H7 (cell line): ENCODE results near the gene FER. TPM values are rescaled to one million over a fixed set of nuclear protein-coding genes. Genes with fewer than 3 reads are reported as not detected.

ENCODE experiments used
- DNase-seq: peaks from one replicate; pipeline ENCODE4 v3.0.0; 2012
- H3K27me3 ChIP-seq: 2 replicates; pipeline ENCODE4 v1.6.0; 2011; ENCODE audit warnings: mild to moderate bottlenecking, low read length; ENCODE audit not compliant: control insufficient read depth, insufficient read depth
- H3K36me3 ChIP-seq: replicated peaks from 2 replicates; pipeline ENCODE4 v1.5.1; 2011; ENCODE audit warnings: low read length; ENCODE audit not compliant: control insufficient read depth, insufficient read depth
- H3K4me3 ChIP-seq: 2 replicates; pipeline ENCODE4 v1.5.1; 2011; ENCODE audit warnings: low read depth, mild to moderate bottlenecking, control low read depth, low read length, moderate library complexity; ENCODE audit not compliant: insufficient read depth
- total RNA-seq: library from RNA; depleted of rRNA; stranded (reverse); fragments of >200 nt; shearing (Covaris generic); gene quantifications from 2 replicates; pipeline ENCODE4 v1.2.3, GENCODE V29; 2014

FER gene
- total RNA-seq, 1 experiment from 2014 or later = 6.7 TPM

GRCh38 chr5:109196087-109196822 lies 448.6 kb downstream of the FER start:
- H3K36me3 ChIP-seq = no peaks in the 10 kb centered on the region
- DNase-seq = no peak
- no peaks in the 10 kb centered on the region for H3K27me3 ChIP-seq
- no peak overlapping the region for H3K4me3 ChIP-seq

GRCh38 chr5:109196823-109197160 lies 449.1 kb downstream of the FER start:
- H3K36me3 ChIP-seq = no peaks in the 10 kb centered on the region
- H3K4me3 ChIP-seq = no peak overlapping the region
- DNase-seq = no peak
- no peaks in the 10 kb centered on the region for H3K27me3 ChIP-seq

- H3K27me3 ChIP-seq = no peaks in the 10 kb centered on the region
- no peak for DNase-seq
- H3K4me3 ChIP-seq = no peak overlapping the region
- no peaks in the 10 kb centered on the region for H3K36me3 ChIP-seq
Observed at GRCh38 chr5:109199289-109199688, 451.6 kb downstream of the FER start.

GRCh38 chr5:109199799-109200620 lies 452.3 kb downstream of the FER start:
- Histone ChIP-seq H3K4me3 (no peak overlapping the region), H3K27me3 (no peaks in the 10 kb centered on the region), H3K36me3 (no peaks in the 10 kb centered on the region)
- DNase-seq = no peak

GRCh38 chr5:109215040-109215439 lies 467.3 kb downstream of the FER start:
- H3K4me3 ChIP-seq = no peak overlapping the region
- no peaks in the 10 kb centered on the region for H3K27me3 ChIP-seq
- H3K36me3 ChIP-seq = no peaks in the 10 kb centered on the region
- no peak for DNase-seq

GRCh38 chr5:109218818-109219217 lies 471.1 kb downstream of the FER start:
- Histone ChIP-seq H3K36me3 (no peaks in the 10 kb centered on the region), H3K4me3 (no peak overlapping the region), H3K27me3 (no peaks in the 10 kb centered on the region)
- no peak for DNase-seq

GRCh38 chr5:109223531-109223930 lies 475.8 kb downstream of the FER start:
- Histone ChIP-seq H3K4me3 (no peak overlapping the region), H3K27me3 (no peaks in the 10 kb centered on the region), H3K36me3 (no peaks in the 10 kb centered on the region)
- no peak for DNase-seq

GRCh38 chr5:109224276-109224882 lies 476.7 kb downstream of the FER start:
- Histone ChIP-seq H3K4me3 (no peak overlapping the region), H3K27me3 (no peaks in the 10 kb centered on the region), H3K36me3 (no peaks in the 10 kb centered on the region)
- DNase-seq = no peak

- H3K36me3 ChIP-seq = no peaks in the 10 kb centered on the region
- DNase-seq = no peak
- no peaks in the 10 kb centered on the region for H3K27me3 ChIP-seq
- H3K4me3 ChIP-seq = no peak overlapping the region
Observed at GRCh38 chr5:109225716-109226625, 478.3 kb downstream of the FER start.

- no peak for DNase-seq
- Histone ChIP-seq H3K4me3 (no peak overlapping the region), H3K27me3 (no peaks in the 10 kb centered on the region), H3K36me3 (no peaks in the 10 kb centered on the region)
Observed at GRCh38 chr5:109230369-109230768, 482.7 kb downstream of the FER start.

- Histone ChIP-seq H3K36me3 (no peaks in the 10 kb centered on the region), H3K4me3 (no peak overlapping the region), H3K27me3 (no peaks in the 10 kb centered on the region)
- no peak for DNase-seq
Observed at GRCh38 chr5:109231331-109231730, 483.6 kb downstream of the FER start.

- Histone ChIP-seq H3K27me3 (no peaks in the 10 kb centered on the region), H3K4me3 (no peak overlapping the region), H3K36me3 (no peaks in the 10 kb centered on the region)
- DNase-seq = no peak
Observed at GRCh38 chr5:109234381-109234780, 486.7 kb downstream of the FER start.

GRCh38 chr5:109239456-109239855 lies 491.8 kb downstream of the FER start:
- Histone ChIP-seq H3K36me3 (no peaks in the 10 kb centered on the region), H3K4me3 (no peak overlapping the region), H3K27me3 (no peaks in the 10 kb centered on the region)
- no peak for DNase-seq

GRCh38 chr5:109242518-109242917 lies 494.8 kb downstream of the FER start:
- no peak overlapping the region for H3K4me3 ChIP-seq
- H3K36me3 ChIP-seq = no peaks in the 10 kb centered on the region
- no peaks in the 10 kb centered on the region for H3K27me3 ChIP-seq
- DNase-seq = no peak
